ENCODE results near the gene AXL.
A peak's percentile ranks its signal among the peaks of the same experiment; 100 is the strongest.

Gene AXL

GRCh38 chr19:41307954-41308449, 89.0 kb downstream of the AXL start:
- no peak for DNase-seq (ENCODE audit: low read depth in 2 of 2)

DNA sequence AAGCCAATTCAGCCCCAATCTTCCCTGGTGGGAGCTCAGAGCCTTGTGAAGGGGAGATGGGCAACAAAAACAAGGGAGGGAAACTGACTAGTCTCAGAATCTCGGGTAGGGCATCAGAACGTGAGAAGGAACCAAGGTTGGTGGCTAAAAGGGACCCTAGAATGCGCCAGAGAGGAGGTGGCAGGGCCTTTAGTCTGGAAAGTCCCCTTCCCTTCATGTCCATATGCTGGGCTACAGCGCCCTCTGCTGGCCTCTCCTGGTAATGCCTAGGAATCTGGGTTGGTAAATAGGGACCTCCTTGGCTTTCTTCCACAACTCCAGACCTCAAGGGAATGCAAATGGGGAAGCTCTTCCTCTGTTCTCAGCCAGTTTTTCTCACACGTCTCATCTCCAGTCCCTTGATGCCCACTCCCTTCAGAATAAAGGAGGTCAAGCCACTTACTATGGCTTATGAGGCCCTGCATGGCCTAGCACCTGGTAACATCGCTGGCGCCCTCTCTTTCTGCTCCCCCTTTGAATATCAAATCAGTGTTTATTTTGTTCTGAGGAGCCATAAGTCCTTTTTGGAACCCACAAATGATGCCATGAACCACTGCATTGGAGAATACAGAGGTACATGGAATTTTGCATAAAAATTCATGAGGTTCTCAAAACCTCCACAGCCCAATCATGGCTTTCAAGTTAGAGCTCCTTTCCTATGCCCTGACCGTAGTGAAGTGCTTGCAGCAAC, 89.6 kb downstream of the AXL start:
- DNase-seq (ENCODE audit: low read depth in 2 of 2) = peak; percentile 95

DNA sequence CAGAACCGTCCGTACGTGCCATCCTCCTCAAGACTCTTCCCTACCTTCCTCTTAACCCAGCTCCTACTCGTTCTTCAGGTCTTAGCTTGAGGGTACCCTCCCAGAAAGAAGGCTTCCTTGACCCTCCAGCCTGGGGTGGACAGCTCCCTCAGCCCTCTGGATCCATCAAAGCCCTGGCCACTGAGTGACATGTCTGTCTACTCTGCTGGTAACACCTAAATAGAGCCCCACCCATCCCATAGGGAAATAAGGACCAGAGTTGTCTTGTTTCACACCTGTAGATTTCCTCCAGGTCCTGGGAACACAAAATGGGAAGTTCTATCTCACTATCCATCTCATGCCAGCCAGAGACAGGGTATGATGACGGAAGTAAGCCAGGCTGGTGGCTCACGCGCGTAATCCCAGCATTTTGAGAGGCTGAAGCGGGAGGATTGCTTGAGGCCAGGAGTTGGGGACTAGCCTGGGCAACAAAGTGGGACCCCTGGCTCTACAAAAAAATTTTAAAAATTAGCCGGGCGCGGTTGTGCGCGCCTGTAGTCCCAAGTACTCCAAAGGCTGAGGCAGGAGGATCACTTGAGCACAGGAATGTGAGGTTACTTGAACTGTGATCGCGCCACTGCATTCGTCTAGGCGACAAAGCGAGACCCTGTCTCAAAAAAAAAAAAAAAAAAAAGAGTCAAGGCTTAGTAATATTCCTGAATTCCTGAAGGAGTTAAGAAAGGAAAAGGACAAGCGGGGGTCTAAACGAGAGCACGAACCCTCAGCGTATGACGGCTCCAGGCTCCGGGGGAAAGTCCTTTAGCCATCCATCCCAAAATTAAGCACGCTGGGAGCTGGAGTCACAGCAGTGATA, 90.4 kb downstream of the AXL start:
- DNase-seq (ENCODE audit: low read depth in 2 of 2) = no peak

- peak; percentile 77 to 83 for DNase-seq (ENCODE audit: low read depth in 2 of 2)
Measured at GRCh38 chr19:41310033-41310831, 91.2 kb downstream of the AXL start, which contains the start of gene CCDC97. Gene CCDC97, plus strand, starts transcription at chr19:41310172. Its CDS starts 139 bp downstream, at chr19:41310311.

DNA sequence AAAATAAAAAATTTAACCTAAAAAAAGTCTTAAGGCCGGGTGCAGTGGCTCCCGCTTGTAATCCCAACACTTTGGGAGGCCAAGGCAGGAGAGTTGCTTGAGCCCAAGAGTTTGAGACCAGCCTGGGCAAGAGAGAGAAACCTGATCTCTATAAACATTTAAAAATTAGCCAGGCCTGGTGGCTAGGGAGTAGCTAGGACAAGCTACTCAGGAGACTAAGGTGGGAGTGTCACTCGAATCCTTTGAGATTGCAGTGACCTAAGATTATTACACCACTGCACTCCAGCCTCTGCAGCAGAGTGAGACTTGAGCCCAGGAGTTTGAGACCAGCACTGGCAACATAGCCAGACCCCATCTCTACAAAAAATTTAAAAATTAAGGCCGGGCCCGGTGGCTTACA, 92.0 kb downstream of the AXL start:
- no peak for DNase-seq (ENCODE audit: low read depth in 2 of 2)

Data from activated CD4-positive, alpha-beta T cell treated with anti-CD3 and anti-CD28 coated beads for 24 hours (primary cell).